K562 (cell line): ENCODE measurements around the gene SLC31A2. TPM values are rescaled to one million over a fixed set of nuclear protein-coding genes. Genes with fewer than 3 reads are reported as not detected.

Experiments
- ATAC-seq: fragments of 200-7000 bp; cut with Tn5 transposase; 3 replicates; pipeline ENCODE4 v1.9.1; 2020; ENCODE audit warnings: moderate library complexity
- BruUV-seq: library from RNA; stranded (reverse); fragments of 400-500 nt; replicated peaks from 2 replicates; lab custom pipeline; 2021; lab: Mats Ljungman, UMichigan
- CTCF ChIA-PET: fragments of 300-600 bp; formaldehyde crosslinking; extraction: SDS; loops from one replicate; lab custom pipeline; 2021; ENCODE audit warnings: low intra/inter-chr PET ratio; lab: Yijun Ruan, JAX
- POLR2A ChIA-PET: fragments of 300-600, 350-650 bp; sonication (Branson Sonifier 250); formaldehyde crosslinking; extraction: SDS; loops from one replicate; lab custom pipeline; 2021; ENCODE audit warnings: antibody characterized with exemption, inconsistent platforms; lab: Yijun Ruan, JAX
- DNase-seq, 4 experiments: peaks; one replicate each; pipeline versions ENCODE4 v3.0.0 to v3.0.0-alpha.2; 2011 to 2018; ENCODE audit warnings: low spot score in 3 of 4, mixed read lengths in 3 of 4; ENCODE audit errors: extremely low read depth in 1 of 4
- FAIRE-seq: peaks from 2 replicates; lab custom pipeline; 2011; peaks lifted over from hg19 to GRCh38; lab: Jason Lieb, UNC
- H2AFZ ChIP-seq: 2 replicates; pipeline ENCODE4 v1.6.0; 2011; ENCODE audit warnings: low read depth, low read length, control low read depth, inconsistent platforms
- H3K27ac ChIP-seq: fragments of 200-600 bp; 3 replicates; pipeline ENCODE4 v1.8.0; 2011; ENCODE audit warnings: low read depth, mild to moderate bottlenecking, control low read depth, inconsistent platforms, low read length, moderate library complexity, mixed read lengths; ENCODE audit errors: extremely low read depth
- H3K27me3 ChIP-seq, 2 experiments: fragments of 300-600 bp in 1 of 2; 2 replicates in 1 of 2; 3 replicates in 1 of 2; pipeline versions ENCODE4 v1.6.0 to v1.8.0; 2011; ENCODE audit warnings: inconsistent platforms in 2 of 2, low read length in 2 of 2, mild to moderate bottlenecking in 1 of 2, mixed read lengths in 1 of 2, moderate library complexity in 1 of 2; ENCODE audit not compliant: control insufficient read depth in 2 of 2, insufficient read depth in 2 of 2
- H3K36me3 ChIP-seq: fragments of 300-600 bp; 3 replicates; pipeline ENCODE4 v1.8.0; 2011; ENCODE audit warnings: mild to moderate bottlenecking, low read length, inconsistent platforms; ENCODE audit not compliant: control insufficient read depth, insufficient read depth
- H3K4me1 ChIP-seq, 2 experiments: fragments of 200-600 bp in 1 of 2; replicated peaks in 1 of 2; 2 replicates in 1 of 2; 3 replicates in 1 of 2; pipeline versions ENCODE4 v1.5.1 to v1.8.0; 2011; ENCODE audit warnings: inconsistent platforms in 2 of 2, low read length in 2 of 2, mild to moderate bottlenecking in 1 of 2, mixed read lengths in 1 of 2, moderate library complexity in 1 of 2; ENCODE audit not compliant: control insufficient read depth in 2 of 2, insufficient read depth in 2 of 2
- H3K4me2 ChIP-seq: 2 replicates; pipeline ENCODE4 v1.6.1; 2011; ENCODE audit warnings: low read length, control low read depth, inconsistent platforms, mixed read lengths; ENCODE audit not compliant: insufficient read depth
- H3K4me3 ChIP-seq: fragments of 200-600 bp; sonication (generic), shearing (Covaris generic); 2 replicates; pipeline ENCODE4 v1.5.1; 2016; ENCODE audit warnings: control low read depth, inconsistent platforms
- H3K79me2 ChIP-seq: fragments of 200-600 bp; 3 replicates; pipeline ENCODE4 v1.8.0; 2011; ENCODE audit warnings: low read length, inconsistent platforms; ENCODE audit not compliant: control insufficient read depth, insufficient read depth
- H3K9ac ChIP-seq, 2 experiments: 2 replicates each; pipeline versions ENCODE4 v1.6.0 to v1.6.1; 2011; ENCODE audit warnings: low read depth in 2 of 2, low read length in 2 of 2, control low read depth in 1 of 2, inconsistent platforms in 1 of 2, mild to moderate bottlenecking in 1 of 2, mixed read lengths in 1 of 2; ENCODE audit not compliant: insufficient read depth in 1 of 2
- H3K9me1 ChIP-seq: one replicate; pipeline ENCODE4 v1.6.0; 2011; ENCODE audit warnings: inconsistent platforms, mild to moderate bottlenecking, low read length, moderate library complexity; ENCODE audit not compliant: control insufficient read depth, insufficient read depth
- H3K9me3 ChIP-seq: replicated peaks from 2 replicates; pipeline ENCODE4 v1.5.1; 2011; ENCODE audit warnings: low read depth, low read length, inconsistent platforms; ENCODE audit not compliant: control insufficient read depth, insufficient read depth
- H4K20me1 ChIP-seq: replicated peaks from 2 replicates; pipeline ENCODE4 v1.6.1; 2011; ENCODE audit warnings: low read length, inconsistent platforms, mixed read lengths; ENCODE audit not compliant: control insufficient read depth, insufficient read depth
- DIDO1 ChIP-seq: fragments of 450-650 bp; IDR thresholded peaks from 2 replicates; pipeline ENCODE4 v1.6.1; 2016; ENCODE audit warnings: low read depth, missing biosample characterization, missing genetic modification characterization
- ETV1 ChIP-seq: fragments of 450-650 bp; conservative IDR thresholded peaks from 2 replicates; pipeline ENCODE4 v1.6.1; 2016; ENCODE audit warnings: missing genetic modification characterization, control low read depth, low read depth, missing compliant biosample characterization
- HDAC2 ChIP-seq: fragments of 450-650 bp; IDR thresholded peaks from 2 replicates; pipeline ENCODE4 v1.6.1; 2016; ENCODE audit warnings: mild to moderate bottlenecking
- KDM5B ChIP-seq: fragments of 200-600 bp; sonication (generic); IDR thresholded peaks from 2 replicates; pipeline ENCODE4 v1.6.1; 2012; ENCODE audit warnings: low read depth, mild to moderate bottlenecking, moderate library complexity, low read length, control low read depth, inconsistent platforms; ENCODE audit not compliant: insufficient replicate concordance
- PTTG1 ChIP-seq: fragments of 450-650 bp; IDR thresholded peaks from 2 replicates; pipeline ENCODE4 v1.6.1; 2016; ENCODE audit warnings: low read depth, mild to moderate bottlenecking, missing genetic modification characterization, missing compliant biosample characterization
- RBM17 ChIP-seq: fragments of 200-400 bp; formaldehyde crosslinking; IDR thresholded peaks from 2 replicates; pipeline ENCODE4 v1.6.1; 2017; ENCODE audit warnings: low read depth, mild to moderate bottlenecking, low read length, borderline replicate concordance
- RCOR1 ChIP-seq, 2 experiments: IDR thresholded peaks; 2 replicates each; pipeline ENCODE4 v1.6.1; 2012; ENCODE audit warnings: low read depth in 2 of 2, low read length in 2 of 2, borderline replicate concordance in 1 of 2, improper control_type of control experiment in 1 of 2
- SIX5 ChIP-seq, 2 experiments: IDR thresholded peaks; 2 replicates each; pipeline ENCODE4 v1.6.1; 2011; ENCODE audit warnings: low read length in 2 of 2, borderline replicate concordance in 1 of 2, low read depth in 1 of 2, mild to moderate bottlenecking in 1 of 2, moderate library complexity in 1 of 2; ENCODE audit not compliant: insufficient read depth in 1 of 2
- TCF7L2 ChIP-seq: fragments of 150-350 bp; IDR thresholded peaks from 2 replicates; pipeline ENCODE4 v1.6.1; 2016; ENCODE audit warnings: low read depth, mild to moderate bottlenecking, low read length, moderate library complexity
- XRCC4 ChIP-seq: IDR thresholded peaks from one replicate; pipeline ENCODE4 v1.6.1; 2011; ENCODE audit not compliant: insufficient read depth, insufficient read length; ENCODE audit errors: extremely low read depth
- ZNF175 ChIP-seq: fragments of 200-800 bp; sonication (Bioruptor generic); IDR thresholded peaks from 2 replicates; pipeline ENCODE4 v1.6.1; 2016; ENCODE audit warnings: low read depth, mild to moderate bottlenecking, missing genetic modification characterization, missing compliant biosample characterization
- ZNF584 ChIP-seq: fragments of 200-800 bp; sonication (Bioruptor generic); IDR thresholded peaks from 2 replicates; pipeline ENCODE4 v1.6.1; 2016; ENCODE audit warnings: low read depth, mild to moderate bottlenecking, missing genetic modification characterization, missing compliant biosample characterization
- WGBS: fragments of 100-300 bp; shearing (Covaris generic); methylation state at CpG from one replicate; pipeline ENCODE4 v1.1.6; 2016; ENCODE audit warnings: low coverage, mixed read lengths; ENCODE audit not compliant: insufficient coverage; ENCODE audit errors: missing lambda C conversion rate; 5-methylcytosine and 5-hydroxymethylcytosine counted together
- in situ Hi-C: fragments of 300-500 bp; cut with MboI; formaldehyde crosslinking; loops from 4 replicates; pipeline ENCODE4 v1.15.0; 2018; ENCODE audit warnings: inconsistent platforms, mixed read lengths
- intact Hi-C: fragments of 100-400 bp; cut with micrococcal nuclease; formaldehyde crosslinking; loops from 2 replicates; pipeline ENCODE4 v1.14.2; 2022
- polyA plus RNA-seq, 8 experiments: library from polyadenylated mRNA; depleted of rRNA in 4 of 8; stranded (reverse) in 5 of 8; unstranded in 3 of 8; fragments of >200 nt; fragmentation: Nextera tagmentation in 2 of 8; fragmentation: Illumina TruSeq in 1 of 8; extraction: Ambion mirVana in 2 of 8; extraction: Trizol in 1 of 8; gene quantifications; 2 replicates each; pipeline versions ENCODE4 v1.2.1 to v1.2.3, GENCODE V29; 2011 to 2014; ENCODE audit warnings: inconsistent platforms in 1 of 8, missing spikeins in 1 of 8
- total RNA-seq, 7 experiments: library from RNA; depleted of rRNA in 6 of 7; stranded (reverse); fragments of >200 nt in 6 of 7; fragmentation: Illumina TruSeq in 2 of 7; extraction: Trizol in 2 of 7; gene quantifications; 2 replicates each; pipeline versions ENCODE4 v1.2.1 to v1.2.3, GENCODE V29; 2011 to 2021; ENCODE audit warnings: low replicate concordance in 1 of 7
- TF ChIP-seq, protein P1 (sequence below), 2 experiments: fragments of 450-650 bp; IDR thresholded peaks; 2 replicates each; pipeline ENCODE4 v1.6.1; 2016
- TF ChIP-seq, protein P2 (sequence below): fragments of 450-650 bp; formaldehyde crosslinking; IDR thresholded peaks from 2 replicates; pipeline ENCODE4 v1.4.0; 2020; ENCODE audit warnings: mild to moderate bottlenecking, moderate library complexity
- TF ChIP-seq, protein P3 (sequence below): IDR thresholded peaks from 3 replicates; pipeline ENCODE4 v1.6.1; 2011; ENCODE audit warnings: borderline replicate concordance, mild to moderate bottlenecking, moderate library complexity; ENCODE audit not compliant: insufficient read length; ENCODE audit errors: extremely low read depth

SLC31A2 gene
- total and polyA plus RNA-seq, 9 of the 15 experiments (the other 6 are each of a cell fraction or from before 2014, with no cell fraction given), result 1.5 to 4.3 (median 2.3) TPM

DNA sequence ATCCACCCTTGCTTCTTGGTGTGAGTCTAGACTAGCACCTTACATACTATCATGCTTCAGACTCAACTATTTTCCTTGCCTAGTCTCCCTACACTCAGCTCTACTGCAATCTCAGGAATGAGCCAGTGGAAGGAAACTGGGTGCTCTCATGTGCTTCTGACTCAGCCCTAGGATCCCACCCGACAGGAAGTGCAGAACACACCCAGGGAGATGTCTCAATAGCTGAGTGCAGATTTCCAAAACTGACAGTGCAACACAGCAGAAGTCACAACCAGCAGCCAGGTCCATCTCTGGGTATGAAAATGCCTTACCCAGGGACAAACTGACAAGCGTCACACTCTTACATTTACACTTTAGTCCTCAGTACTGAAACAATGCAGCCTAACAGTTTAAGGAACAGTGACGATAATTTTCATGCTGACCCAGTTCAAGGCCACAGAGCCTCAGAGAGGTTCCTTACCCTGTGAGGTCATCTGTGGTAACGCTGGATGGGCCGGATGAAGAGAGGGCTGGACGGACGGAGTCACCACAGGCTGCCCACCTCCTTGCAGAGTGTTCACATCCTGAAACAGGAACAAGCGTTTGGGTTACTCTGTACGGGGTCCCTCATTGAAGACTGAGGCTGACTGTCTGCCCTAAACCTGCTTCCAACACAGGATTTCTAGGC is 37.3 kb downstream of the SLC31A2 start:
- in situ Hi-C loops, result no loop called here
- Histone ChIP-seq H3K36me3 (peaks cover 90% of the 10 kb centered on the region), H3K4me2 (no peak overlapping the region), H3K27me3 (no peaks in the 10 kb centered on the region), H4K20me1 (no peaks in the 10 kb centered on the region), H3K9ac (no peak overlapping the region), H3K79me2 (no peaks in the 10 kb centered on the region), H3K9me1 (no peaks in the 10 kb centered on the region), H3K4me1 (no peaks in the 10 kb centered on the region), H3K9me3 (no peaks in the 10 kb centered on the region), H2AFZ (no peak overlapping the region), H3K4me3 (no peak overlapping the region), H3K27ac (no peak overlapping the region)
- BruUV-seq, result no TSS peak
- intact Hi-C loops, result no loop called here
- DNase-seq, result no peak
- ChIA-PET CTCF (no interaction called here), POLR2A (interaction anchor here (0.6 kb wide), 1 partner anchor 1383 kb away, joined by 5 read pairs; no protein-coding TSS in a partner anchor)
- 89% methylated on average over 9 of the region's 9 CpGs for WGBS
- no peak for ATAC-seq
- no peak for FAIRE-seq
- TF ChIP-seq, protein P1, sequence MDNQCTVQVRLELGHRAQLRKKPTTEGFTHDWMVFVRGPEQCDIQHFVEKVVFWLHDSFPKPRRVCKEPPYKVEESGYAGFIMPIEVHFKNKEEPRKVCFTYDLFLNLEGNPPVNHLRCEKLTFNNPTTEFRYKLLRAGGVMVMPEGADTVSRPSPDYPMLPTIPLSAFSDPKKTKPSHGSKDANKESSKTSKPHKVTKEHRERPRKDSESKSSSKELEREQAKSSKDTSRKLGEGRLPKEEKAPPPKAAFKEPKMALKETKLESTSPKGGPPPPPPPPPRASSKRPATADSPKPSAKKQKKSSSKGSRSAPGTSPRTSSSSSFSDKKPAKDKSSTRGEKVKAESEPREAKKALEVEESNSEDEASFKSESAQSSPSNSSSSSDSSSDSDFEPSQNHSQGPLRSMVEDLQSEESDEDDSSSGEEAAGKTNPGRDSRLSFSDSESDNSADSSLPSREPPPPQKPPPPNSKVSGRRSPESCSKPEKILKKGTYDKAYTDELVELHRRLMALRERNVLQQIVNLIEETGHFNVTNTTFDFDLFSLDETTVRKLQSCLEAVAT (IDR thresholded peaks at IDR 0.05), result no peak
- TF ChIP-seq, protein P2, sequence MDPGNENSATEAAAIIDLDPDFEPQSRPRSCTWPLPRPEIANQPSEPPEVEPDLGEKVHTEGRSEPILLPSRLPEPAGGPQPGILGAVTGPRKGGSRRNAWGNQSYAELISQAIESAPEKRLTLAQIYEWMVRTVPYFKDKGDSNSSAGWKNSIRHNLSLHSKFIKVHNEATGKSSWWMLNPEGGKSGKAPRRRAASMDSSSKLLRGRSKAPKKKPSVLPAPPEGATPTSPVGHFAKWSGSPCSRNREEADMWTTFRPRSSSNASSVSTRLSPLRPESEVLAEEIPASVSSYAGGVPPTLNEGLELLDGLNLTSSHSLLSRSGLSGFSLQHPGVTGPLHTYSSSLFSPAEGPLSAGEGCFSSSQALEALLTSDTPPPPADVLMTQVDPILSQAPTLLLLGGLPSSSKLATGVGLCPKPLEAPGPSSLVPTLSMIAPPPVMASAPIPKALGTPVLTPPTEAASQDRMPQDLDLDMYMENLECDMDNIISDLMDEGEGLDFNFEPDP (CRISPR knock-in tag), result no peak
- no peak for TF ChIP-seq HDAC2
- peak; percentile 16; the same call in 1 of the 2 replicates for TF ChIP-seq ZNF175 (CRISPR knock-in tag)
- no peak for TF ChIP-seq RCOR1 (IDR thresholded peaks at IDR 0.05; ENCODE audit: borderline replicate concordance in 1 of 2, low read depth in 2 of 2, low read length in 2 of 2)
- no peak for TF ChIP-seq KDM5B
- no peak for TF ChIP-seq XRCC4
- TF ChIP-seq, protein P3, sequence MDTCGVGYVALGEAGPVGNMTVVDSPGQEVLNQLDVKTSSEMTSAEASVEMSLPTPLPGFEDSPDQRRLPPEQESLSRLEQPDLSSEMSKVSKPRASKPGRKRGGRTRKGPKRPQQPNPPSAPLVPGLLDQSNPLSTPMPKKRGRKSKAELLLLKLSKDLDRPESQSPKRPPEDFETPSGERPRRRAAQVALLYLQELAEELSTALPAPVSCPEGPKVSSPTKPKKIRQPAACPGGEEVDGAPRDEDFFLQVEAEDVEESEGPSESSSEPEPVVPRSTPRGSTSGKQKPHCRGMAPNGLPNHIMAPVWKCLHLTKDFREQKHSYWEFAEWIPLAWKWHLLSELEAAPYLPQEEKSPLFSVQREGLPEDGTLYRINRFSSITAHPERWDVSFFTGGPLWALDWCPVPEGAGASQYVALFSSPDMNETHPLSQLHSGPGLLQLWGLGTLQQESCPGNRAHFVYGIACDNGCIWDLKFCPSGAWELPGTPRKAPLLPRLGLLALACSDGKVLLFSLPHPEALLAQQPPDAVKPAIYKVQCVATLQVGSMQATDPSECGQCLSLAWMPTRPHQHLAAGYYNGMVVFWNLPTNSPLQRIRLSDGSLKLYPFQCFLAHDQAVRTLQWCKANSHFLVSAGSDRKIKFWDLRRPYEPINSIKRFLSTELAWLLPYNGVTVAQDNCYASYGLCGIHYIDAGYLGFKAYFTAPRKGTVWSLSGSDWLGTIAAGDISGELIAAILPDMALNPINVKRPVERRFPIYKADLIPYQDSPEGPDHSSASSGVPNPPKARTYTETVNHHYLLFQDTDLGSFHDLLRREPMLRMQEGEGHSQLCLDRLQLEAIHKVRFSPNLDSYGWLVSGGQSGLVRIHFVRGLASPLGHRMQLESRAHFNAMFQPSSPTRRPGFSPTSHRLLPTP, result no peak
- TF ChIP-seq ETV1 (tag), result peak; percentile 41; the same call in 1 of the 2 replicates
- 0 out of 2 replicates have a peak, but pooled peaks have one; percentile 27 for TF ChIP-seq ZNF584
- no peak for TF ChIP-seq PTTG1 (tag)
- TF ChIP-seq SIX5 (IDR thresholded peaks at IDR 0.05; ENCODE audit: borderline replicate concordance in 1 of 2, insufficient read depth in 1 of 2, low read depth in 1 of 2, low read length in 2 of 2), result no peak
- no peak for TF ChIP-seq TCF7L2
- TF ChIP-seq DIDO1 (tag), result no peak
- TF ChIP-seq RBM17, result no peak
